Osteoblast (primary cell): ENCODE results near the gene TENM3. TPM values are rescaled to one million over a fixed set of nuclear protein-coding genes. Genes with fewer than 3 reads are reported as not detected.

Experiments
- DNase-seq: peaks from one replicate; pipeline ENCODE4 v3.0.0; 2011; ENCODE audit warnings: low spot score, mixed read lengths; ENCODE audit not compliant: insufficient read length; ENCODE audit errors: missing footprints
- H2AFZ ChIP-seq: 2 replicates; pipeline ENCODE4 v1.6.0; 2011; ENCODE audit warnings: mild to moderate bottlenecking, low read length
- H3K27ac ChIP-seq: 2 replicates; pipeline ENCODE4 v1.5.1; 2011; ENCODE audit warnings: mild to moderate bottlenecking, low read depth, low read length, moderate library complexity
- H3K27me3 ChIP-seq: 2 replicates; pipeline ENCODE4 v1.6.0; 2012; ENCODE audit warnings: mild to moderate bottlenecking, control low read depth, inconsistent platforms, low read length, moderate library complexity; ENCODE audit not compliant: insufficient read depth
- H3K36me3 ChIP-seq: 2 replicates; pipeline ENCODE4 v1.5.1; 2011; ENCODE audit warnings: mild to moderate bottlenecking, low read length, control low read depth, moderate library complexity; ENCODE audit not compliant: insufficient read depth
- H3K4me1 ChIP-seq: 2 replicates; pipeline ENCODE4 v1.5.1; 2011; ENCODE audit warnings: mild to moderate bottlenecking, low read length, control low read depth, moderate library complexity; ENCODE audit not compliant: insufficient read depth
- H3K4me2 ChIP-seq: 2 replicates; pipeline ENCODE4 v1.6.0; 2011; ENCODE audit warnings: mild to moderate bottlenecking, low read length; ENCODE audit not compliant: insufficient read depth
- H3K4me3 ChIP-seq: fragments of 200-600 bp; sonication (generic); 3 replicates; pipeline ENCODE4 v1.5.1; 2012; ENCODE audit warnings: mild to moderate bottlenecking, low read length, inconsistent platforms; ENCODE audit not compliant: insufficient read depth
- H3K79me2 ChIP-seq: 2 replicates; pipeline ENCODE4 v1.6.0; 2012; ENCODE audit warnings: mild to moderate bottlenecking, low read length, control low read depth, inconsistent platforms; ENCODE audit not compliant: insufficient read depth
- H3K9me3 ChIP-seq: 2 replicates; pipeline ENCODE4 v1.5.1; 2011; ENCODE audit warnings: low read depth, low read length, control low read depth
- H4K20me1 ChIP-seq: 2 replicates; pipeline ENCODE4 v1.6.0; 2012; ENCODE audit warnings: mild to moderate bottlenecking, low read length, control low read depth; ENCODE audit not compliant: insufficient read depth
- total RNA-seq: library from RNA; depleted of rRNA; stranded (reverse); fragments of >200 nt; gene quantifications from 2 replicates; pipeline ENCODE4 v1.2.3, GENCODE V29; 2012
- TF ChIP-seq, protein P1 (sequence below): IDR thresholded peaks from 2 replicates; pipeline ENCODE4 v1.5.1; 2011; ENCODE audit warnings: mild to moderate bottlenecking, low read depth, low read length, moderate library complexity; ENCODE audit errors: extremely low read depth

Gene TENM3
- total RNA-seq, 1 donor = 59.0 TPM

DNA sequence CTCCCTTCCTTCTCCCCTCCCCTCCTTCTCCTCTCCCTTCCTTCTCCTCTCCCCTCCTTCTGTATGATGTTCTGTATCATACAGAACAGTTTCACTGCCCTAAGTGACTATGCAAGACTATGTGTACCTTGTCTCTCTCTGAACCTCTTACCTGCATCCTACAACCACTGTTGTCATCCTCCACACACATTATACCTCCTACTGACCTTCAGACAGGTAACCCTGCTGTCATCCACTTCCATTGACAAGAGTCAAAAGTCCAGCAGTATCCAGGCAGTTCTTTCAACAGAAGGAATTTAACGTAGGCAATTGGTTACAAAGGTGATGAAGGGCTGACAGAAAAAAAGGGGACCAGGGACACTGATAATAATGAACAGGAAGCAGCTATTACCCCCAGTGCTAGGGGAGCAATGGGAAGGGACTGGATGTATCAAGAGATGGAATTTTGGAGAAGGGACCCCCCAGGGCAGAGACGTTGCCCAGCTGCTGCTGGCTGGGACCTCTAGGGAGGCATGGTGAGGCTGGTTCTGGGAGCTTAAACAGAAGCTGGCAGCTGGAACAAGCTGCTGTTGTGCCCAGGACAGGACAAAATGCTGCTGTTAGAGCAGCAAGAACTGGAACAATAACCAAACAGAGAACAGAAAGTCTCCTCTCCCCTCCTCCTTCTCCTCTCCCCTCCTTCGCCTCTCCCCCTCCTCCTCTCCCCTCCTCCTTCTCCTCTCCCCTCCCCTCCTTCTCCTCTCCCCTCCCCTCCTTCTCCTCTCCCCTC is 589.3 kb downstream of the TENM3 start:
- TF ChIP-seq, protein P1, sequence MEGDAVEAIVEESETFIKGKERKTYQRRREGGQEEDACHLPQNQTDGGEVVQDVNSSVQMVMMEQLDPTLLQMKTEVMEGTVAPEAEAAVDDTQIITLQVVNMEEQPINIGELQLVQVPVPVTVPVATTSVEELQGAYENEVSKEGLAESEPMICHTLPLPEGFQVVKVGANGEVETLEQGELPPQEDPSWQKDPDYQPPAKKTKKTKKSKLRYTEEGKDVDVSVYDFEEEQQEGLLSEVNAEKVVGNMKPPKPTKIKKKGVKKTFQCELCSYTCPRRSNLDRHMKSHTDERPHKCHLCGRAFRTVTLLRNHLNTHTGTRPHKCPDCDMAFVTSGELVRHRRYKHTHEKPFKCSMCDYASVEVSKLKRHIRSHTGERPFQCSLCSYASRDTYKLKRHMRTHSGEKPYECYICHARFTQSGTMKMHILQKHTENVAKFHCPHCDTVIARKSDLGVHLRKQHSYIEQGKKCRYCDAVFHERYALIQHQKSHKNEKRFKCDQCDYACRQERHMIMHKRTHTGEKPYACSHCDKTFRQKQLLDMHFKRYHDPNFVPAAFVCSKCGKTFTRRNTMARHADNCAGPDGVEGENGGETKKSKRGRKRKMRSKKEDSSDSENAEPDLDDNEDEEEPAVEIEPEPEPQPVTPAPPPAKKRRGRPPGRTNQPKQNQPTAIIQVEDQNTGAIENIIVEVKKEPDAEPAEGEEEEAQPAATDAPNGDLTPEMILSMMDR = no peak
- peak; percentile 54 for DNase-seq

DNA sequence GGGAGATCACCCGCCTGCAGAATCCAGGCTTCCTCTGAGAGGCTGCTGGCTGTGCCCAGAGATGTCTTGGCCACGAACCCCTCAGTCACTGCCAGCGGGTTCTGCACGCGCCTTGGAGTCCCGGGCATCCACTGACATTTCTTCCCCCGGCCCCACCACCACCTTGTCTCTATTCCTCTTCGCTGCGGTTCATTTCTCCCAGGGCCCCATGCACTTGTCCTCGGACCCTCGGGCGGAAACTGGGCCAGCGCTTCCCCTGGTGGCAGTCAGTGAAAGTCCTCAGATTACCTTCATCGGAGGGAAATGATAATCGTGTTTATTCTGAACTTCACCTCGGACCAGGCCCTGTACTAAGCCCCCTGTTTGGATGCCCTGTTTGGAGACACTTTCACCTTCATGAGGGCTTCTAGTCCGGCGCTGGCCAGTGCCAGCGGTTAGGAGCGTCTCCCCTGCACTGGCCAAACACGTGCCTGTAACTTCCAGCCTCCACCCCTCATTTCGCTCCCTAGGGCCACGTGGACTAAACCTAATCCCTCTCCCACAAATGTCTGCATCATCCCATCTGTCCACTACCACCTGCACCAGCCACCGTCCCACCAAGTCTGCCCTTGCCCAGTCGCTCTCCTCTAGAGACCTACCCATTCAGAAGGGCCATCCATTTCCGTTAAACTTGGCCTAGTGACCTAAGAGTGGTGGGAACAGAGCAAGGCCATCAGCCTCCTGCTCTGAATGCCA is 592.0 kb downstream of the TENM3 start:
- peak; percentile 37 for DNase-seq

More for the DNA sequence above, 589.3 kb downstream of the TENM3 start:
- Histone ChIP-seq H3K4me2 (no peak overlapping the region), H3K27me3 (peaks cover 17% of the 10 kb centered on the region), H4K20me1 (no peaks in the 10 kb centered on the region), H2AFZ (no peak overlapping the region), H3K36me3 (no peaks in the 10 kb centered on the region), H3K27ac (no peak overlapping the region), H3K9me3 (no peaks in the 10 kb centered on the region), H3K4me3 (no peak overlapping the region), H3K79me2 (no peaks in the 10 kb centered on the region), H3K4me1 (no peaks in the 10 kb centered on the region)

DNA sequence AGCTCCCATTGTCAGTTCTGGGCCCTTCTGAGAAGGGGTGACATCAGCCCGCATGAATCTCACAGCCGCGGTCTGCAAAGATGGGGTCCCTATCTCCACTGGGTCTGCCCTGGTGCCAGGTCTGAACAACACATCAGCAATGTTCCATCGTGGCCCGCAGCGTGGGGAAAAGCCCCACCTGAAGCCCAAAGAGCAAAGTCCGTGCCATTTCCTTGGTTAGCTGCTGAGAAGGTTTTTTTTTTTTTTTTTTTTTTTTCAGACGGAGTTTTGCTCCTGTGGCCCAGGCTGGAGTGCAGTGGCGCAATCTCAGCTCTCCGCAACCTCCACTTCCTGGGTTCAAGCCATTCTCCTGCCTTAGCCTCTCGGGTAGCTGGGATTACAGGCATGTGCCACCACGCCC is 594.6 kb downstream of the TENM3 start:
- TF ChIP-seq, protein P1 = no peak
- no peak overlapping the region for H3K27ac ChIP-seq
- H3K79me2 ChIP-seq = no peaks in the 10 kb centered on the region
- H3K4me1 ChIP-seq = no peaks in the 10 kb centered on the region
- H3K9me3 ChIP-seq = no peaks in the 10 kb centered on the region
- no peaks in the 10 kb centered on the region for H3K27me3 ChIP-seq
- no peaks in the 10 kb centered on the region for H3K36me3 ChIP-seq
- H3K4me3 ChIP-seq = no peak overlapping the region
- DNase-seq = peak; percentile 29
- H3K4me2 ChIP-seq = no peak overlapping the region
- H4K20me1 ChIP-seq = no peaks in the 10 kb centered on the region
- no peak overlapping the region for H2AFZ ChIP-seq

More for the DNA sequence above, 592.0 kb downstream of the TENM3 start:
- TF ChIP-seq, protein P1 = no peak
- Histone ChIP-seq H2AFZ (no peak overlapping the region), H3K27me3 (peaks cover 11% of the 10 kb centered on the region), H4K20me1 (no peaks in the 10 kb centered on the region), H3K4me1 (no peaks in the 10 kb centered on the region), H3K4me2 (no peak overlapping the region), H3K36me3 (no peaks in the 10 kb centered on the region), H3K9me3 (no peaks in the 10 kb centered on the region), H3K4me3 (no peak overlapping the region), H3K27ac (no peak overlapping the region), H3K79me2 (no peaks in the 10 kb centered on the region)

DNA sequence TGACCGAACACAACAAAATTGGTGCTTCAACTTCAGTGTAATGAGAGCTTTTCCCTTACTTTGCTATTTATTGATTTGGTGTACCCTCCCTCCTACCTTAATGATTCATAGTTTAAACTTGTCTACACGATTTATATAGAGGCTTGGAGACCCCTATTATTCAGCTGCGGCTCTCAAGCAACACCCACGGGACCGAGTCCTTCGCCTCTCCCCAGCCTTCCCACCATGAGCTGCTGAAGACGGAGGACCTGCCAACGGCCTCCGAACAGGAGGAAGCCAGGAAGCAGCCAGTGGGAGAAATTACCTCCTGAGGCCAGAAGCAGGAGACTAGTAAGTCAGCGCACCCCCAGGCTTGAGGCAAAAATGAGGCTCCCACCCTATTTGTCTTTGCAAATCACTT is 595.3 kb downstream of the TENM3 start:
- Histone ChIP-seq H3K79me2 (no peaks in the 10 kb centered on the region), H3K4me3 (no peak overlapping the region), H3K9me3 (no peaks in the 10 kb centered on the region), H2AFZ (no peak overlapping the region), H3K36me3 (no peaks in the 10 kb centered on the region), H4K20me1 (no peaks in the 10 kb centered on the region), H3K4me2 (no peak overlapping the region), H3K27ac (no peak overlapping the region), H3K27me3 (no peaks in the 10 kb centered on the region), H3K4me1 (no peaks in the 10 kb centered on the region)
- TF ChIP-seq, protein P1 = no peak
- no peak for DNase-seq
